OCI-LY1 (cell line): ENCODE measurements around the gene TRAPPC4.
"Not testable (repeated sequence)": the region's sequence is repeated elsewhere in the genome, so short reads cannot be mapped to it uniquely, and the experiment has no call there.

Experiments
- EZH2 ChIP-seq: fragments of 200-600 bp; sonication (generic), shearing (Covaris generic); IDR thresholded peaks from 2 replicates; pipeline ENCODE4 v1.8.0; 2017; ENCODE audit warnings: borderline replicate concordance, mixed run types, mild to moderate bottlenecking, antibody characterized with exemption, low read length, moderate library complexity, mixed read lengths
- TF ChIP-seq, protein P1 (sequence below): fragments of 200-600 bp; sonication (generic), shearing (Covaris generic); IDR thresholded peaks from 2 replicates; pipeline ENCODE4 v1.5.1; 2017; ENCODE audit warnings: mild to moderate bottlenecking, antibody characterized with exemption, low read length, moderate library complexity, mixed read lengths

DNA sequence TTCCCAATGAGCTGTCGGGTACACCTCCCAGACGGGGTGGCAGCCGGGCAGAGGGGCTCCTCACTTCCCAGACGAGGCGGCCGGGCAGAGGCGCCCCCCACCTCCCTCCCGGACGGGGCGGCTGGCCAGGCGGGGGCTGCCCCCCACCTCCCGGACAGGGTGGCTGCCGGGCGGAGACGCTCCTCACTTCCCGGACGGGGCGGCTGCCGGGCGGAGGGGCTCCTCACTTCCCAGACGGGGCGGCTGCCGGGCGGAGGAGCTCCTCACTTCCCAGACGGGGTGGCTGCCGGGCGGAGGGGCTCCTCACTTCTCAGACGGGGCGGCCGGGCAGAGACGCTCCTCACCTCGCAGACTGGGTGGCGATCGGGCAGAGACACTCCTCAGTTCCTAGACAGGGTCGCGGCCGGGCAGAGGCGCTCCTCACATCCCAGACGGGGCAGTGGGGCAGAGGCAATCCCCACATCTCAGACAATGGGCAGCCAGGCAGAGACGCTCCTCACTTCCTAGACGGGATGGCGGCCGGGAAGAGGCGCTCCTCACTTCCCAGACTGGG is 27.0 kb upstream of the TRAPPC4 start:
- TF ChIP-seq, protein P1, sequence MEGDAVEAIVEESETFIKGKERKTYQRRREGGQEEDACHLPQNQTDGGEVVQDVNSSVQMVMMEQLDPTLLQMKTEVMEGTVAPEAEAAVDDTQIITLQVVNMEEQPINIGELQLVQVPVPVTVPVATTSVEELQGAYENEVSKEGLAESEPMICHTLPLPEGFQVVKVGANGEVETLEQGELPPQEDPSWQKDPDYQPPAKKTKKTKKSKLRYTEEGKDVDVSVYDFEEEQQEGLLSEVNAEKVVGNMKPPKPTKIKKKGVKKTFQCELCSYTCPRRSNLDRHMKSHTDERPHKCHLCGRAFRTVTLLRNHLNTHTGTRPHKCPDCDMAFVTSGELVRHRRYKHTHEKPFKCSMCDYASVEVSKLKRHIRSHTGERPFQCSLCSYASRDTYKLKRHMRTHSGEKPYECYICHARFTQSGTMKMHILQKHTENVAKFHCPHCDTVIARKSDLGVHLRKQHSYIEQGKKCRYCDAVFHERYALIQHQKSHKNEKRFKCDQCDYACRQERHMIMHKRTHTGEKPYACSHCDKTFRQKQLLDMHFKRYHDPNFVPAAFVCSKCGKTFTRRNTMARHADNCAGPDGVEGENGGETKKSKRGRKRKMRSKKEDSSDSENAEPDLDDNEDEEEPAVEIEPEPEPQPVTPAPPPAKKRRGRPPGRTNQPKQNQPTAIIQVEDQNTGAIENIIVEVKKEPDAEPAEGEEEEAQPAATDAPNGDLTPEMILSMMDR: not testable (repeated sequence)
- not testable (repeated sequence) for TF ChIP-seq EZH2
